HG03159 (cell line): ENCODE data around the gene APBA2.

Experiments
- ATAC-seq: cut with Tn5 transposase; IDR thresholded peaks from one replicate; pipeline ENCODE4 v1.9.1; 2021; ENCODE audit warnings: mild to moderate bottlenecking, moderate library complexity; ENCODE audit not compliant: unreplicated experiment

The APBA2 gene

GRCh38 chr15:28980709-28981350 is 95.1 kb downstream of the APBA2 start:
- ATAC-seq = no peak

GRCh38 chr15:28981351-28981720 is 95.6 kb downstream of the APBA2 start:
- ATAC-seq = no peak

- no peak for ATAC-seq
Observed at GRCh38 chr15:28981921-28982320, 96.1 kb downstream of the APBA2 start.

GRCh38 chr15:28982886-28983285 is 97.1 kb downstream of the APBA2 start:
- ATAC-seq = no peak

- ATAC-seq = no peak
Observed at GRCh38 chr15:28983432-28984311, 97.9 kb downstream of the APBA2 start.

- ATAC-seq = no peak
Observed at GRCh38 chr15:28984421-28985315, 98.9 kb downstream of the APBA2 start.

- no peak for ATAC-seq
Observed at GRCh38 chr15:28985316-28985645, 99.5 kb downstream of the APBA2 start.

GRCh38 chr15:28985691-28986090 is 99.9 kb downstream of the APBA2 start:
- ATAC-seq = no peak

GRCh38 chr15:28986108-28986507 is 100.3 kb downstream of the APBA2 start:
- no peak for ATAC-seq

- ATAC-seq = no peak
Observed at GRCh38 chr15:28986726-28987125, 101.0 kb downstream of the APBA2 start.

- no peak for ATAC-seq
Observed at GRCh38 chr15:28987337-28987736, 101.6 kb downstream of the APBA2 start.

- no peak for ATAC-seq
Observed at GRCh38 chr15:28989239-28989830, 103.6 kb downstream of the APBA2 start.

- no peak for ATAC-seq
Observed at GRCh38 chr15:28989896-28990295, 104.1 kb downstream of the APBA2 start.

GRCh38 chr15:28990390-28990789 is 104.6 kb downstream of the APBA2 start:
- ATAC-seq = no peak

- ATAC-seq = no peak
Observed at GRCh38 chr15:28991236-28992171, 105.7 kb downstream of the APBA2 start.

GRCh38 chr15:28992336-28992864 is 106.6 kb downstream of the APBA2 start:
- ATAC-seq = no peak

GRCh38 chr15:28993051-28993719 is 107.4 kb downstream of the APBA2 start:
- no peak for ATAC-seq

GRCh38 chr15:28993720-28994053 is 107.9 kb downstream of the APBA2 start:
- no peak for ATAC-seq

GRCh38 chr15:28994142-28994830 is 108.5 kb downstream of the APBA2 start:
- ATAC-seq = no peak
